ENCODE results near the gene PRKRIP1. TPM values are rescaled to one million over a fixed set of nuclear protein-coding genes. Genes with fewer than 3 reads are reported as not detected.

Gene PRKRIP1
- total RNA-seq, 1 donor from 2014 or later: 30.1 TPM

- peaks cover 16% of the 10 kb centered on the region for H3K36me3 Mint-ChIP-seq (ENCODE audit: unreplicated experiment)
- H3K4me1 Mint-ChIP-seq (ENCODE audit: unreplicated experiment): peaks cover 5% of the 10 kb centered on the region
- no peak overlapping the region for H3K27ac Mint-ChIP-seq (ENCODE audit: unreplicated experiment)
- TF ChIP-seq, protein P1, sequence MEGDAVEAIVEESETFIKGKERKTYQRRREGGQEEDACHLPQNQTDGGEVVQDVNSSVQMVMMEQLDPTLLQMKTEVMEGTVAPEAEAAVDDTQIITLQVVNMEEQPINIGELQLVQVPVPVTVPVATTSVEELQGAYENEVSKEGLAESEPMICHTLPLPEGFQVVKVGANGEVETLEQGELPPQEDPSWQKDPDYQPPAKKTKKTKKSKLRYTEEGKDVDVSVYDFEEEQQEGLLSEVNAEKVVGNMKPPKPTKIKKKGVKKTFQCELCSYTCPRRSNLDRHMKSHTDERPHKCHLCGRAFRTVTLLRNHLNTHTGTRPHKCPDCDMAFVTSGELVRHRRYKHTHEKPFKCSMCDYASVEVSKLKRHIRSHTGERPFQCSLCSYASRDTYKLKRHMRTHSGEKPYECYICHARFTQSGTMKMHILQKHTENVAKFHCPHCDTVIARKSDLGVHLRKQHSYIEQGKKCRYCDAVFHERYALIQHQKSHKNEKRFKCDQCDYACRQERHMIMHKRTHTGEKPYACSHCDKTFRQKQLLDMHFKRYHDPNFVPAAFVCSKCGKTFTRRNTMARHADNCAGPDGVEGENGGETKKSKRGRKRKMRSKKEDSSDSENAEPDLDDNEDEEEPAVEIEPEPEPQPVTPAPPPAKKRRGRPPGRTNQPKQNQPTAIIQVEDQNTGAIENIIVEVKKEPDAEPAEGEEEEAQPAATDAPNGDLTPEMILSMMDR (IDR thresholded peaks at IDR 0.05): no peak
- H3K27me3 Mint-ChIP-seq (ENCODE audit: unreplicated experiment): no peaks in the 10 kb centered on the region
- no peak for DNase-seq (ENCODE audit: extremely low spot score, unreplicated experiment)
- H3K4me3 Mint-ChIP-seq (ENCODE audit: unreplicated experiment): no peak overlapping the region
- H3K9me3 Mint-ChIP-seq (ENCODE audit: unreplicated experiment): no peaks in the 10 kb centered on the region
Observed at GRCh38 chr7:102444961-102445673, 49.0 kb downstream of the PRKRIP1 start.

DNA sequence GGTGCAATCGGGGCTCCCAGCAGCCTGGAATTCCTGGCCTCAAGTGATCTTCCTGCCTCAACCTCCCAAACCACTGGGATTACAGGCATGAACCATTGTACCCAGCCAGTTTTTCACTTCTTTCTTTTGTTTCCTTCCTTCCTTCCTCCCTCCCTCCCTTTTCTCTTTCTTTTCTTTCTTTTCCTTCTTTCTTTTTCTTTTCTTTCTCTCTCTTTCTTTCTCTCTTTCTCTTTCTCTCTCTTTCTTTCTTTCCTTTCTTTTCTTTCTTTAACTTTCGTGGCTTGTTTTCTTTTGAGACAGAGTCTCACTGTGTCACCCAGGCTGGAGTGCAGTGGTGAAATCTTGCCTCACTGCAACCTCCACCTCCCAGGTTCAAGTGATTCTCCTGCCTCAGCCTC, 49.5 kb downstream of the PRKRIP1 start:
- Mint-ChIP-seq H3K4me3 (ENCODE audit: unreplicated experiment) (no peak overlapping the region), H3K9me3 (ENCODE audit: unreplicated experiment) (no peaks in the 10 kb centered on the region), H3K4me1 (ENCODE audit: unreplicated experiment) (peaks cover 2% of the 10 kb centered on the region), H3K27me3 (ENCODE audit: unreplicated experiment) (no peaks in the 10 kb centered on the region), H3K27ac (ENCODE audit: unreplicated experiment) (no peak overlapping the region), H3K36me3 (ENCODE audit: unreplicated experiment) (peaks cover 16% of the 10 kb centered on the region)
- TF ChIP-seq, protein P1 (IDR thresholded peaks at IDR 0.05): no peak
- no peak for DNase-seq (ENCODE audit: extremely low spot score, unreplicated experiment)

- Mint-ChIP-seq H3K27ac (ENCODE audit: unreplicated experiment) (no peak overlapping the region), H3K9me3 (ENCODE audit: unreplicated experiment) (no peaks in the 10 kb centered on the region), H3K27me3 (ENCODE audit: unreplicated experiment) (no peaks in the 10 kb centered on the region), H3K4me1 (ENCODE audit: unreplicated experiment) (peaks cover 2% of the 10 kb centered on the region), H3K36me3 (ENCODE audit: unreplicated experiment) (peaks cover 16% of the 10 kb centered on the region), H3K4me3 (ENCODE audit: unreplicated experiment) (no peak overlapping the region)
- DNase-seq (ENCODE audit: extremely low spot score, unreplicated experiment): no peak
- TF ChIP-seq, protein P1 (IDR thresholded peaks at IDR 0.05): no peak
Observed at GRCh38 chr7:102446387-102447156, 50.4 kb downstream of the PRKRIP1 start.

- no peaks in the 10 kb centered on the region for H3K9me3 Mint-ChIP-seq (ENCODE audit: unreplicated experiment)
- peaks cover 16% of the 10 kb centered on the region for H3K36me3 Mint-ChIP-seq (ENCODE audit: unreplicated experiment)
- DNase-seq (ENCODE audit: extremely low spot score, unreplicated experiment): no peak
- TF ChIP-seq, protein P1 (IDR thresholded peaks at IDR 0.05): no peak
- no peak overlapping the region for H3K27ac Mint-ChIP-seq (ENCODE audit: unreplicated experiment)
- H3K4me3 Mint-ChIP-seq (ENCODE audit: unreplicated experiment): no peak overlapping the region
- peaks cover 2% of the 10 kb centered on the region for H3K4me1 Mint-ChIP-seq (ENCODE audit: unreplicated experiment)
- H3K27me3 Mint-ChIP-seq (ENCODE audit: unreplicated experiment): no peaks in the 10 kb centered on the region
Observed at GRCh38 chr7:102447311-102447710, 51.1 kb downstream of the PRKRIP1 start.

- no peaks in the 10 kb centered on the region for H3K9me3 Mint-ChIP-seq (ENCODE audit: unreplicated experiment)
- no peaks in the 10 kb centered on the region for H3K27me3 Mint-ChIP-seq (ENCODE audit: unreplicated experiment)
- H3K4me3 Mint-ChIP-seq (ENCODE audit: unreplicated experiment): no peak overlapping the region
- no peak overlapping the region for H3K27ac Mint-ChIP-seq (ENCODE audit: unreplicated experiment)
- peaks cover 16% of the 10 kb centered on the region for H3K36me3 Mint-ChIP-seq (ENCODE audit: unreplicated experiment)
- DNase-seq (ENCODE audit: extremely low spot score, unreplicated experiment): no peak
- peaks cover 2% of the 10 kb centered on the region for H3K4me1 Mint-ChIP-seq (ENCODE audit: unreplicated experiment)
- TF ChIP-seq, protein P1 (IDR thresholded peaks at IDR 0.05): no peak
Observed at GRCh38 chr7:102449136-102449535, 53.0 kb downstream of the PRKRIP1 start.

All from osteocyte (in vitro differentiated cells).